GM12875 (cell line): ENCODE results near the gene CBFA2T3.

Experiments
- H3K4me3 ChIP-seq: one replicate; pipeline ENCODE4 v1.5.1; 2011; ENCODE audit warnings: low read depth, low read length, control low read depth
- CTCF ChIP-seq: IDR thresholded peaks from 2 replicates; pipeline ENCODE4 v1.5.1; 2011; ENCODE audit warnings: low read depth, mild to moderate bottlenecking, control low read depth, inconsistent platforms, low read length, moderate library complexity, borderline replicate concordance; ENCODE audit not compliant: insufficient read depth

The CBFA2T3 gene

GRCh38 chr16:88959022-88959421, 18.0 kb downstream of the CBFA2T3 start:
- H3K4me3 ChIP-seq, result no peak overlapping the region
- TF ChIP-seq CTCF, result no peak

DNA sequence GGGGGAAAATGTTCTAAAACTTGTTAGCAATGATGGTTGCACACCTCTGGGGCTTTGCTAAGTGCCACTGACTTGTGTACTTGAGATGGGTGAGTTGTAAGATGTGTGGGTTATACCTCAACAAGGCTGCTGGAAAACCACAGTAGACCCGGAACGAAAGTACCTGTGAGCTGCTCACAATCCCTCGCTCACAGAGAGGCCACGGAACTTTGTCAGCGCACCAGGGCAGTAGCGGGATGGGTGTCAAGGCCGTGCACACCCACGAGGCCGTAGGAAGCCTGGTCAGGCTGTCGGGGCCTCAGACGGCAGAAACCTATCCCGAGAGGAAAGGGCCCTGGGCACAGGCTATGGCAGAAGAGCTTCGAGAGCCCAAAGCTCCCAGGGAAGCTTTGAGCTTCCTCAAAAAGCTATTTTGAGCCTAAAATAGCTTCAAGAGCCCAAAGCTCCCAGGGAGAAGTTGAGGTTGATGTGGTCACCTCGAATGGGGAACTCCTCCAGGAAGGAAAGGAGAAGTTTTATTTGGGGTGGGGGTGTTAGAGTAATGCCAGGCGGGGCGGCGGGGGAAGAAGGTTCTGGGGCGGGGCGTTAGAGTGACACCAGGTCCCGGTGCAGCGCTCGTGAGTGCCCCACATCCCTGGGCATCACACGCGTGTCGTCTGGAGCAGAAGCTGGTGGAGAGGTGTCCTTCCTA, 19.0 kb downstream of the CBFA2T3 start:
- no peak for TF ChIP-seq CTCF
- H3K4me3 ChIP-seq, result no peak overlapping the region

DNA sequence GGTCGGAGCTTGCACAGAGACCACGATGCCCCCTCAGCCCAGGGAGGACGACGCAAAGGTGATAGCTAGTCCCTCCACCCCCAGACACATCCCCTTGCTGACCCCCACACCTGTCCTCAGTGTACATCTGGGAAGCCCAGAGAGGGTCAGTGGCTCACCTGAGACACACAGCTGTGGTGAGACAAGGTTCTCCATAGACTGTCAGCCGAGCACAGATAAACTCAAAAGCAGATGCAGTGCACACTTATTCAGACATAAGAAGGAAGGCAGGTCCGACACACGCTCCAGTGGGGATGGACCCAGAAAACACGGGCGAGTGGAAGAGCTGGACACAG, 19.6 kb downstream of the CBFA2T3 start:
- no peak for TF ChIP-seq CTCF
- H3K4me3 ChIP-seq, result no peak overlapping the region

GRCh38 chr16:88956546-88957432, 20.2 kb downstream of the CBFA2T3 start:
- TF ChIP-seq CTCF, result no peak
- H3K4me3 ChIP-seq, result no peak overlapping the region

GRCh38 chr16:88955906-88956305, 21.1 kb downstream of the CBFA2T3 start:
- H3K4me3 ChIP-seq, result no peak overlapping the region
- TF ChIP-seq CTCF, result no peak

- TF ChIP-seq CTCF, result no peak
- no peak overlapping the region for H3K4me3 ChIP-seq
Measured at GRCh38 chr16:88953003-88953690, 23.9 kb downstream of the CBFA2T3 start.
